Measurements from ENCODE around the gene AOAH. TPM values are rescaled to one million over a fixed set of nuclear protein-coding genes. Genes with fewer than 3 reads are reported as not detected.

Gene AOAH
- total RNA-seq, 1 experiment from 2014 or later: 0.39 TPM

DNA sequence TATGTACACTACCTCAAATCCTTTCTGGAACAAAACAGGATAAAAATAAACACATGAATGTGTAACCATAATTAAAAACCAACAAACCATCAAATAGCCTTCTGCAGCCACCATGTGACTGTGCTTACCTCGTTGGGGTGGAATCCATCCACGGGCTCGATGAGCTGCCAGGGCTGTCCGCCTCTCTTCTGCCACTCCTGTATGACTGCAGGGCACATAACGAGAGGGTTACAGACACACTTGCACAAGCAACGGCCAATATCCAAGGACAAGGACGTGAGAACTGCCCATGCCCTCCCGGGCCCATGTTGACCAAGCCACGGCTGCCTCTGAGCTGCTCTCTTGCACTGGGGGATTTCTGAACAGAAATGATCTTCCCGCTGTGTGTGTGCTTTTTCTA is 202.4 kb downstream of the AOAH start:
- Histone ChIP-seq H2BK12ac (ENCODE audit: insufficient read length, low read depth, low read length) (no peak overlapping the region), H2BK5ac (ENCODE audit: insufficient read length, low read length) (no peak overlapping the region), H3K9ac (ENCODE audit: extremely low read depth, insufficient read length, low read length) (no peak overlapping the region), H3K56ac (ENCODE audit: insufficient read length, low read depth, low read length) (no peak overlapping the region), H2BK20ac (ENCODE audit: low read depth, low read length, poor library complexity, severe bottlenecking) (no peak overlapping the region), H4K20me1 (ENCODE audit: control insufficient read depth, insufficient read depth, insufficient read length) (no peaks in the 10 kb centered on the region), H3K23ac (ENCODE audit: insufficient read length, low read depth, low read length) (no peak overlapping the region), H4K8ac (replicated peaks; ENCODE audit: insufficient read length, low read depth, low read length) (no peak overlapping the region), H4K91ac (ENCODE audit: insufficient read length, low read depth, low read length) (no peak overlapping the region), H2AK5ac (ENCODE audit: insufficient read length, low read length) (no peak overlapping the region), H3K4ac (ENCODE audit: low read depth, low read length) (no peak overlapping the region), H3T11ph (ENCODE audit: low read length) (no peak overlapping the region), H3K23me2 (ENCODE audit: insufficient read length, low read depth, low read length, poor library complexity, severe bottlenecking) (no peaks in the 10 kb centered on the region), H3K4me1 (ENCODE audit: insufficient read depth, low read length) (peaks cover 3% of the 10 kb centered on the region; the same call in 1 of the 2 replicates), H3K18ac (ENCODE audit: insufficient read length, low read depth, low read length) (no peak overlapping the region), H2AFZ (ENCODE audit: low read length) (no peak overlapping the region), H2BK120ac (ENCODE audit: low read depth, low read length, poor library complexity, severe bottlenecking) (no peak overlapping the region), H3K79me1 (ENCODE audit: insufficient read depth, low read depth, low read length, poor library complexity, severe bottlenecking) (no peaks in the 10 kb centered on the region), H2BK15ac (ENCODE audit: low read depth, low read length) (no peak overlapping the region), H4K5ac (ENCODE audit: insufficient read length, low read depth, low read length) (no peak overlapping the region), H3K14ac (ENCODE audit: insufficient read depth, low read length) (no peak overlapping the region; the same call in 1 of the 2 replicates), H3K9me3 (ENCODE audit: control insufficient read depth, low read depth, low read length) (no peaks in the 10 kb centered on the region), H3K4me2 (ENCODE audit: insufficient read depth, insufficient read length, low read length) (no peak overlapping the region), H3K27me3 (ENCODE audit: insufficient read depth, low read length) (no peaks in the 10 kb centered on the region), H3K27ac (ENCODE audit: insufficient read length, low read depth, low read length) (no peak overlapping the region), H3K79me2 (ENCODE audit: insufficient read depth, low read length) (no peaks in the 10 kb centered on the region)
- no peak overlapping the region for H3K4me3 Mint-ChIP-seq
- H3K27ac Mint-ChIP-seq: no peak overlapping the region; a peak in 1 of 7 replicates
- TF ChIP-seq, protein P1, sequence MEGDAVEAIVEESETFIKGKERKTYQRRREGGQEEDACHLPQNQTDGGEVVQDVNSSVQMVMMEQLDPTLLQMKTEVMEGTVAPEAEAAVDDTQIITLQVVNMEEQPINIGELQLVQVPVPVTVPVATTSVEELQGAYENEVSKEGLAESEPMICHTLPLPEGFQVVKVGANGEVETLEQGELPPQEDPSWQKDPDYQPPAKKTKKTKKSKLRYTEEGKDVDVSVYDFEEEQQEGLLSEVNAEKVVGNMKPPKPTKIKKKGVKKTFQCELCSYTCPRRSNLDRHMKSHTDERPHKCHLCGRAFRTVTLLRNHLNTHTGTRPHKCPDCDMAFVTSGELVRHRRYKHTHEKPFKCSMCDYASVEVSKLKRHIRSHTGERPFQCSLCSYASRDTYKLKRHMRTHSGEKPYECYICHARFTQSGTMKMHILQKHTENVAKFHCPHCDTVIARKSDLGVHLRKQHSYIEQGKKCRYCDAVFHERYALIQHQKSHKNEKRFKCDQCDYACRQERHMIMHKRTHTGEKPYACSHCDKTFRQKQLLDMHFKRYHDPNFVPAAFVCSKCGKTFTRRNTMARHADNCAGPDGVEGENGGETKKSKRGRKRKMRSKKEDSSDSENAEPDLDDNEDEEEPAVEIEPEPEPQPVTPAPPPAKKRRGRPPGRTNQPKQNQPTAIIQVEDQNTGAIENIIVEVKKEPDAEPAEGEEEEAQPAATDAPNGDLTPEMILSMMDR (conservative IDR thresholded peaks at IDR 0.05): no peak
- no peak for DNase-seq
- H3K9me3 Mint-ChIP-seq: no peaks in the 10 kb centered on the region
- peaks cover 3% of the 10 kb centered on the region in 2 experiments for H3K4me1 Mint-ChIP-seq
- no peaks in the 10 kb centered on the region; a peak in 1 of 7 replicates for H3K36me3 Mint-ChIP-seq (ENCODE audit: insufficient read depth in 1 of 3, low read depth in 3 of 3)
- H3K27me3 Mint-ChIP-seq (ENCODE audit: low read depth): no peaks in the 10 kb centered on the region
- WGBS (ENCODE audit: extremely low coverage, insufficient read length, low lambda C conversion rate): no CpG with 5 or more reads among the region's 10 CpGs

Measured in H9 (cell line).